ENCODE data around the gene TLCD1. TPM values are rescaled to one million over a fixed set of nuclear protein-coding genes. Genes with fewer than 3 reads are reported as not detected.

Gene TLCD1
- total and polyA plus RNA-seq, 4 experiments from 2014 or later: 0.52 to 2.2 (median 1.0) TPM; not detected in 1

Other genes with a start within 250 kb of the TLCD1 start
- not detected for gene FOXN1, start 219.9 kb downstream of the TLCD1 start, total RNA-seq
- gene FOXN1, start 219.9 kb downstream of the TLCD1 start, polyA plus RNA-seq: not detected
- gene UNC119, start 173.6 kb downstream of the TLCD1 start, total RNA-seq: 10 to 100 TPM; 38.8 to 39.6 TPM
- 10 to 100 TPM; 31.8 to 44.0 TPM for gene UNC119, start 173.6 kb downstream of the TLCD1 start, polyA plus RNA-seq
- gene PIGS, start 154.7 kb downstream of the TLCD1 start, total RNA-seq: 10 to 100 TPM; 57.9 to 58.2 TPM
- 10 to 100 TPM; 57.3 to 69.8 TPM for gene PIGS, start 154.7 kb downstream of the TLCD1 start, polyA plus RNA-seq
- gene ALDOC, start 149.3 kb downstream of the TLCD1 start, total RNA-seq: 10 to 100 TPM; 30.1 to 33.7 TPM
- 10 to 100 TPM; 50.2 to 62.2 TPM for gene ALDOC, start 149.3 kb downstream of the TLCD1 start, polyA plus RNA-seq
- gene SPAG5, start 127.2 kb downstream of the TLCD1 start, total RNA-seq: 10 to 100 TPM in 1 of 2 experiments, 1 to 10 TPM in 1; 9.2 to 10.2 TPM
- 1 to 10 TPM in 1 of 2 donors, not detected in 1; 1.4 TPM for gene SPAG5, start 127.2 kb downstream of the TLCD1 start, polyA plus RNA-seq
- gene RSKR, start 112.0 kb downstream of the TLCD1 start, total RNA-seq: 10 to 100 TPM; 27.2 to 29.6 TPM
- gene RSKR, start 112.0 kb downstream of the TLCD1 start, polyA plus RNA-seq: not detected
- gene BLTP2, start 81.1 kb downstream of the TLCD1 start, total RNA-seq: 100 to 1,000 TPM; 132 to 149 TPM
- 10 to 100 TPM; 23.5 to 49.9 TPM for gene BLTP2, start 81.1 kb downstream of the TLCD1 start, polyA plus RNA-seq
- 10 to 100 TPM; 41.5 to 48.1 TPM for gene SDF2, start 64.3 kb downstream of the TLCD1 start, total RNA-seq
- gene SDF2, start 64.3 kb downstream of the TLCD1 start, polyA plus RNA-seq: 10 to 100 TPM; 56.3 to 92.0 TPM
- gene SUPT6H, start 64.0 kb downstream of the TLCD1 start, total RNA-seq: 100 to 1,000 TPM in 1 of 2 experiments, 10 to 100 TPM in 1; 96.5 to 102 TPM
- gene SUPT6H, start 64.0 kb downstream of the TLCD1 start, polyA plus RNA-seq: 10 to 100 TPM in 1 of 2 donors, under 1 TPM in 1; 0.81 to 24.0 TPM
- gene PROCA1, start 14.3 kb downstream of the TLCD1 start, total RNA-seq: 10 to 100 TPM; 14.3 to 17.4 TPM
- 1 to 10 TPM in 1 of 2 donors, under 1 TPM in 1; 0.12 to 1.4 TPM for gene PROCA1, start 14.3 kb downstream of the TLCD1 start, polyA plus RNA-seq
- 1 to 10 TPM; 4.0 to 6.3 TPM for gene RAB34, start 8.4 kb downstream of the TLCD1 start, total RNA-seq
- gene RAB34, start 8.4 kb downstream of the TLCD1 start, polyA plus RNA-seq: 1 to 10 TPM; 3.0 to 8.7 TPM
- 1,000 to 10,000 TPM; 3,285 to 3,424 TPM for gene RPL23A, start 6.2 kb downstream of the TLCD1 start, total RNA-seq
- 1,000 to 10,000 TPM; 5,402 to 5,583 TPM for gene RPL23A, start 6.2 kb downstream of the TLCD1 start, polyA plus RNA-seq
- gene NEK8, start 2.6 kb upstream of the TLCD1 start, total RNA-seq: 10 to 100 TPM; 11.4 to 13.8 TPM
- 1 to 10 TPM; 1.9 to 4.5 TPM for gene NEK8, start 2.6 kb upstream of the TLCD1 start, polyA plus RNA-seq
- 10 to 100 TPM; 31.2 to 32.9 TPM for gene TRAF4, start 17.8 kb upstream of the TLCD1 start, total RNA-seq
- gene TRAF4, start 17.8 kb upstream of the TLCD1 start, polyA plus RNA-seq: 1 to 10 TPM in 1 of 2 donors, under 1 TPM in 1; 0.61 to 2.5 TPM
- 10 to 100 TPM; 19.0 to 23.0 TPM for gene FAM222B, start 116.6 kb upstream of the TLCD1 start, total RNA-seq
- gene FAM222B, start 116.6 kb upstream of the TLCD1 start, polyA plus RNA-seq: 10 to 100 TPM in 1 of 2 donors, 1 to 10 TPM in 1; 7.9 to 23.2 TPM
- gene ERAL1, start 128.8 kb upstream of the TLCD1 start, total RNA-seq: 10 to 100 TPM; 23.5 to 24.3 TPM
- 10 to 100 TPM; 41.1 to 41.7 TPM for gene ERAL1, start 128.8 kb upstream of the TLCD1 start, polyA plus RNA-seq
- gene FLOT2, start 171.5 kb upstream of the TLCD1 start, total RNA-seq: 100 to 1,000 TPM; 216 to 224 TPM
- gene FLOT2, start 171.5 kb upstream of the TLCD1 start, polyA plus RNA-seq: 100 to 1,000 TPM; 284 to 288 TPM
- gene DHRS13, start 176.8 kb upstream of the TLCD1 start, total RNA-seq: 10 to 100 TPM; 44.6 to 49.6 TPM
- 10 to 100 TPM; 15.1 to 19.6 TPM for gene DHRS13, start 176.8 kb upstream of the TLCD1 start, polyA plus RNA-seq
- gene PHF12, start 225.3 kb upstream of the TLCD1 start, total RNA-seq: 100 to 1,000 TPM; 125 to 135 TPM
- 10 to 100 TPM in 1 of 2 donors, 1 to 10 TPM in 1; 5.0 to 12.7 TPM for gene PHF12, start 225.3 kb upstream of the TLCD1 start, polyA plus RNA-seq